Lower leg skin (tissue), 4 donors: Measurements from ENCODE around the gene INO80E. TPM values are rescaled to one million over a fixed set of nuclear protein-coding genes. Genes with fewer than 3 reads are reported as not detected.

Experiments
- DNase-seq, 2 donors: peaks; one replicate each; pipeline ENCODE4 v3.0.0-alpha.2; 2019; ENCODE audit warnings: low spot score in 2 of 2
- H3K4me3 ChIP-seq: fragments of 200-600 bp; sonication (generic); 2 replicates; pipeline ENCODE4 v1.5.1; 2017; ENCODE audit warnings: mild to moderate bottlenecking, low read depth; ENCODE audit not compliant: poor library complexity, severe bottlenecking
- CTCF ChIP-seq, 3 donors: fragments of 450-650 bp; IDR thresholded peaks; one replicate each; pipeline ENCODE4 v1.5.1; 2016; ENCODE audit warnings: antibody characterized with exemption in 3 of 3, mild to moderate bottlenecking in 3 of 3, moderate library complexity in 2 of 3
- POLR2A ChIP-seq, 2 donors: fragments of 450-650 bp; IDR thresholded peaks; one replicate each; pipeline ENCODE4 v1.6.1; 2016 to 2017; ENCODE audit warnings: antibody characterized with exemption in 2 of 2, mild to moderate bottlenecking in 1 of 2, moderate library complexity in 1 of 2
- WGBS, 2 donors: methylation state at CpG; one replicate each; pipeline ENCODE4 v1.1.5; 2018; 5-methylcytosine and 5-hydroxymethylcytosine counted together
- intact Hi-C: fragments of 100-400 bp; cut with DNase I; formaldehyde crosslinking; loops from one replicate; pipeline ENCODE4 v1.15.0; 2023; ENCODE audit warnings: low total_unique reads
- total RNA-seq, 4 donors: library from RNA; depleted of rRNA; stranded (reverse); fragments of >200 nt; gene quantifications; one replicate each; pipeline ENCODE4 v1.1.0, GENCODE V29; 2016

Gene INO80E
- total RNA-seq, 4 donors from 2014 or later: 40.9 to 157 (median 61.8) TPM

- H3K4me3 ChIP-seq: no peak overlapping the region
- WGBS, 2 donors: 94 to 96% methylated on average over 9 of the region's 9 CpGs
- no peak for DNase-seq
- intact Hi-C loops: no loop called here
- TF ChIP-seq CTCF (IDR thresholded peaks at IDR 0.05) (no peak), POLR2A (IDR thresholded peaks at IDR 0.05) (no peak)
Measured at GRCh38 chr16:29978081-29978480, 18.0 kb upstream of the INO80E start.

- WGBS, 2 donors: 85 to 90% methylated on average over 9 of the region's 9 CpGs
- intact Hi-C loops: no loop called here
- no peak for DNase-seq
- no peak for TF ChIP-seq POLR2A (IDR thresholded peaks at IDR 0.05)
- H3K4me3 ChIP-seq: no peak overlapping the region
Measured at GRCh38 chr16:29978564-29979270, 17.3 kb upstream of the INO80E start.

- TF ChIP-seq POLR2A (IDR thresholded peaks at IDR 0.05): no peak
- TF ChIP-seq CTCF (IDR thresholded peaks at IDR 0.05): no peak
- intact Hi-C loops: no loop called here
- no peak overlapping the region for H3K4me3 ChIP-seq
- no peak for DNase-seq
- WGBS, 2 donors: 82 to 85% methylated on average over 24 of the region's 24 CpGs
Measured at GRCh38 chr16:29982560-29983419, 13.3 kb upstream of the INO80E start.

- 78 to 79% methylated on average over 12 of the region's 12 CpGs for WGBS, 2 donors
- TF ChIP-seq CTCF (IDR thresholded peaks at IDR 0.05) (no peak), POLR2A (IDR thresholded peaks at IDR 0.05) (no peak)
- intact Hi-C loops: no loop called here
- H3K4me3 ChIP-seq: no peak overlapping the region
- DNase-seq: no peak
Measured at GRCh38 chr16:29983420-29984136, 12.5 kb upstream of the INO80E start.

GRCh38 chr16:29984137-29984763, 11.8 kb upstream of the INO80E start:
- intact Hi-C loops: no loop called here
- no peak overlapping the region for H3K4me3 ChIP-seq
- 77 to 80% methylated on average over 6 of the region's 6 CpGs for WGBS, 2 donors
- TF ChIP-seq CTCF (IDR thresholded peaks at IDR 0.05) (no peak), POLR2A (IDR thresholded peaks at IDR 0.05) (no peak)
- DNase-seq: no peak
